Neural progenitor cell (in vitro differentiated cells): Measurements from ENCODE around the gene NEU4.

Experiments used
- EZH2 ChIP-seq: fragments of 200-600 bp; sonication (generic); IDR thresholded peaks from 2 replicates; pipeline ENCODE4 v1.6.1; 2017; ENCODE audit warnings: antibody characterized with exemption, mild to moderate bottlenecking, moderate library complexity
- EZH2phosphoT487 ChIP-seq: fragments of 200-600 bp; sonication (generic); IDR thresholded peaks from 2 replicates; pipeline ENCODE4 v1.6.1; 2017; ENCODE audit warnings: antibody characterized with exemption
- TF ChIP-seq, protein P1 (sequence below): fragments of 200-600 bp; sonication (generic); IDR thresholded peaks from 2 replicates; pipeline ENCODE4 v1.5.1; 2017; ENCODE audit warnings: antibody characterized with exemption, mild to moderate bottlenecking

DNA sequence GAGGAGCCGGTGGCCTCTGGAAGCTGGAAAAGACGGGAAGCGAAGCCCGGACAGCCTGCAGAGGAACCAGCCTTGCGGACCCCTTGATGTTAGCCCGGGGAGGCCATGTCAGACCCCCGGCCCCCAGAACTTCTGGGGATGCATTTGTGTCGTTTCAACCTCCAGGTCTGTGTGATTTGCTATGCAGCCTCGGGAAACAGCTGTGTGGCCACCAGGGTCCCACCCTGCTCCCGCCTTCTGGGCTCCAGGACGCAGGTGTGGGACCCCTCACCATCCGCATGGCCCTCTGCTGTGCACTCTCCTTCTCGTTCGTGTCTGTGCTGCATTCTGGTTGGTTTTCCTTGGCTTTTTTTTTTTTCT lies 13.3 kb downstream of the NEU4 start:
- TF ChIP-seq, protein P1, sequence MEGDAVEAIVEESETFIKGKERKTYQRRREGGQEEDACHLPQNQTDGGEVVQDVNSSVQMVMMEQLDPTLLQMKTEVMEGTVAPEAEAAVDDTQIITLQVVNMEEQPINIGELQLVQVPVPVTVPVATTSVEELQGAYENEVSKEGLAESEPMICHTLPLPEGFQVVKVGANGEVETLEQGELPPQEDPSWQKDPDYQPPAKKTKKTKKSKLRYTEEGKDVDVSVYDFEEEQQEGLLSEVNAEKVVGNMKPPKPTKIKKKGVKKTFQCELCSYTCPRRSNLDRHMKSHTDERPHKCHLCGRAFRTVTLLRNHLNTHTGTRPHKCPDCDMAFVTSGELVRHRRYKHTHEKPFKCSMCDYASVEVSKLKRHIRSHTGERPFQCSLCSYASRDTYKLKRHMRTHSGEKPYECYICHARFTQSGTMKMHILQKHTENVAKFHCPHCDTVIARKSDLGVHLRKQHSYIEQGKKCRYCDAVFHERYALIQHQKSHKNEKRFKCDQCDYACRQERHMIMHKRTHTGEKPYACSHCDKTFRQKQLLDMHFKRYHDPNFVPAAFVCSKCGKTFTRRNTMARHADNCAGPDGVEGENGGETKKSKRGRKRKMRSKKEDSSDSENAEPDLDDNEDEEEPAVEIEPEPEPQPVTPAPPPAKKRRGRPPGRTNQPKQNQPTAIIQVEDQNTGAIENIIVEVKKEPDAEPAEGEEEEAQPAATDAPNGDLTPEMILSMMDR: no peak
- TF ChIP-seq EZH2phosphoT487 (no peak), EZH2 (no peak)
